ENCODE measurements around the gene DYNC1I1.

DNA sequence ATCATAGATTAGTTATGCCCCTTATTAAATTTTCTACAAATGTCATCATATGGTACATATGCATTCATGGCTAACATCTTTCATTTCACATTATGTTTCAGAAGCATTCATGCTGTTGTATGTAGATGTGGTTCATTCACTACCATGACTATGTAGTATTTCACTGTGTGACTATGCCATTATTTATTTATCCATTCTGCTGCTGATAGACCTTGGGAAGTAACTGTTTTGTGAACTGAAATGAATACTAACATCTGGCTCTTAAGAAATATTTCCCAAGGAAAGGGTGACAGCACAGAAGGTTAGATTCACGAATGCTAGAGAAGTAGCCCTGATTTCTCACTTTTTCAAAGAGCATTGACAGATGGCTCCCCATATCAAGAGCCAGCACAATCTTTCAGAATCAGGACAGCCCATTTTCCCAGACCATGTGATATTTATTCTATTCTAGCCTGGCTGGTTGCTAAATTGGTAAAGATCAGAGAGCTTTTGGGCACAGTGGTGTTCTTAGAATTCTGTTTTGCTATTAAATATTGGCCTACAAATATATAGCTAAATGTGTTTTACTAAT lies 157.4 kb downstream of the DYNC1I1 start:
- TF ChIP-seq, protein P1, sequence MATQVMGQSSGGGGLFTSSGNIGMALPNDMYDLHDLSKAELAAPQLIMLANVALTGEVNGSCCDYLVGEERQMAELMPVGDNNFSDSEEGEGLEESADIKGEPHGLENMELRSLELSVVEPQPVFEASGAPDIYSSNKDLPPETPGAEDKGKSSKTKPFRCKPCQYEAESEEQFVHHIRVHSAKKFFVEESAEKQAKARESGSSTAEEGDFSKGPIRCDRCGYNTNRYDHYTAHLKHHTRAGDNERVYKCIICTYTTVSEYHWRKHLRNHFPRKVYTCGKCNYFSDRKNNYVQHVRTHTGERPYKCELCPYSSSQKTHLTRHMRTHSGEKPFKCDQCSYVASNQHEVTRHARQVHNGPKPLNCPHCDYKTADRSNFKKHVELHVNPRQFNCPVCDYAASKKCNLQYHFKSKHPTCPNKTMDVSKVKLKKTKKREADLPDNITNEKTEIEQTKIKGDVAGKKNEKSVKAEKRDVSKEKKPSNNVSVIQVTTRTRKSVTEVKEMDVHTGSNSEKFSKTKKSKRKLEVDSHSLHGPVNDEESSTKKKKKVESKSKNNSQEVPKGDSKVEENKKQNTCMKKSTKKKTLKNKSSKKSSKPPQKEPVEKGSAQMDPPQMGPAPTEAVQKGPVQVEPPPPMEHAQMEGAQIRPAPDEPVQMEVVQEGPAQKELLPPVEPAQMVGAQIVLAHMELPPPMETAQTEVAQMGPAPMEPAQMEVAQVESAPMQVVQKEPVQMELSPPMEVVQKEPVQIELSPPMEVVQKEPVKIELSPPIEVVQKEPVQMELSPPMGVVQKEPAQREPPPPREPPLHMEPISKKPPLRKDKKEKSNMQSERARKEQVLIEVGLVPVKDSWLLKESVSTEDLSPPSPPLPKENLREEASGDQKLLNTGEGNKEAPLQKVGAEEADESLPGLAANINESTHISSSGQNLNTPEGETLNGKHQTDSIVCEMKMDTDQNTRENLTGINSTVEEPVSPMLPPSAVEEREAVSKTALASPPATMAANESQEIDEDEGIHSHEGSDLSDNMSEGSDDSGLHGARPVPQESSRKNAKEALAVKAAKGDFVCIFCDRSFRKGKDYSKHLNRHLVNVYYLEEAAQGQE (IDR thresholded peaks at IDR 0.05; ENCODE audit: low read depth, low read length): no peak
- TF ChIP-seq RAD21 (IDR thresholded peaks at IDR 0.05; ENCODE audit: low read length) (no peak), POLR2AphosphoS5 (IDR thresholded peaks at IDR 0.05; ENCODE audit: low read depth, low read length) (no peak), EZH2phosphoT487 (IDR thresholded peaks at IDR 0.05; ENCODE audit: borderline replicate concordance, low read depth) (no peak), EP300 (IDR thresholded peaks at IDR 0.05; ENCODE audit: borderline replicate concordance in 1 of 2, low read depth in 1 of 2, low read length in 1 of 2) (no peak)
- TF ChIP-seq, protein P2, sequence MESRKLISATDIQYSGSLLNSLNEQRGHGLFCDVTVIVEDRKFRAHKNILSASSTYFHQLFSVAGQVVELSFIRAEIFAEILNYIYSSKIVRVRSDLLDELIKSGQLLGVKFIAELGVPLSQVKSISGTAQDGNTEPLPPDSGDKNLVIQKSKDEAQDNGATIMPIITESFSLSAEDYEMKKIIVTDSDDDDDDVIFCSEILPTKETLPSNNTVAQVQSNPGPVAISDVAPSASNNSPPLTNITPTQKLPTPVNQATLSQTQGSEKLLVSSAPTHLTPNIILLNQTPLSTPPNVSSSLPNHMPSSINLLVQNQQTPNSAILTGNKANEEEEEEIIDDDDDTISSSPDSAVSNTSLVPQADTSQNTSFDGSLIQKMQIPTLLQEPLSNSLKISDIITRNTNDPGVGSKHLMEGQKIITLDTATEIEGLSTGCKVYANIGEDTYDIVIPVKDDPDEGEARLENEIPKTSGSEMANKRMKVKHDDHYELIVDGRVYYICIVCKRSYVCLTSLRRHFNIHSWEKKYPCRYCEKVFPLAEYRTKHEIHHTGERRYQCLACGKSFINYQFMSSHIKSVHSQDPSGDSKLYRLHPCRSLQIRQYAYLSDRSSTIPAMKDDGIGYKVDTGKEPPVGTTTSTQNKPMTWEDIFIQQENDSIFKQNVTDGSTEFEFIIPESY (IDR thresholded peaks at IDR 0.05; ENCODE audit: borderline replicate concordance, low read depth): no peak
- TF ChIP-seq, protein P3, sequence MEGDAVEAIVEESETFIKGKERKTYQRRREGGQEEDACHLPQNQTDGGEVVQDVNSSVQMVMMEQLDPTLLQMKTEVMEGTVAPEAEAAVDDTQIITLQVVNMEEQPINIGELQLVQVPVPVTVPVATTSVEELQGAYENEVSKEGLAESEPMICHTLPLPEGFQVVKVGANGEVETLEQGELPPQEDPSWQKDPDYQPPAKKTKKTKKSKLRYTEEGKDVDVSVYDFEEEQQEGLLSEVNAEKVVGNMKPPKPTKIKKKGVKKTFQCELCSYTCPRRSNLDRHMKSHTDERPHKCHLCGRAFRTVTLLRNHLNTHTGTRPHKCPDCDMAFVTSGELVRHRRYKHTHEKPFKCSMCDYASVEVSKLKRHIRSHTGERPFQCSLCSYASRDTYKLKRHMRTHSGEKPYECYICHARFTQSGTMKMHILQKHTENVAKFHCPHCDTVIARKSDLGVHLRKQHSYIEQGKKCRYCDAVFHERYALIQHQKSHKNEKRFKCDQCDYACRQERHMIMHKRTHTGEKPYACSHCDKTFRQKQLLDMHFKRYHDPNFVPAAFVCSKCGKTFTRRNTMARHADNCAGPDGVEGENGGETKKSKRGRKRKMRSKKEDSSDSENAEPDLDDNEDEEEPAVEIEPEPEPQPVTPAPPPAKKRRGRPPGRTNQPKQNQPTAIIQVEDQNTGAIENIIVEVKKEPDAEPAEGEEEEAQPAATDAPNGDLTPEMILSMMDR (IDR thresholded peaks at IDR 0.05): no peak
